Measurements from ENCODE around the gene NTM.
"Not testable (repeated sequence)": the region's sequence is repeated elsewhere in the genome, so short reads cannot be mapped to it uniquely, and the experiment has no call there.

The NTM gene

GRCh38 chr11:131488238-131488637 lies 117.8 kb downstream of the NTM start:
- no peak for TF ChIP-seq CTCF (IDR thresholded peaks at IDR 0.05; ENCODE audit: low read depth, low read length)
- no peaks in the 10 kb centered on the region for H3K9me3 ChIP-seq (ENCODE audit: severe bottlenecking)
- no peak for DNase-seq
- H3K4me3 ChIP-seq (ENCODE audit: low read depth, low read length) = no peak overlapping the region
- H3K27ac ChIP-seq = no peak overlapping the region
- no peaks in the 10 kb centered on the region for H3K36me3 ChIP-seq
- H3K27me3 ChIP-seq (ENCODE audit: insufficient read depth, low read depth, severe bottlenecking) = no peaks in the 10 kb centered on the region

GRCh38 chr11:131491503-131491902 lies 121.1 kb downstream of the NTM start:
- no peaks in the 10 kb centered on the region for H3K27me3 ChIP-seq (ENCODE audit: insufficient read depth, low read depth, severe bottlenecking)
- no peak for TF ChIP-seq CTCF (IDR thresholded peaks at IDR 0.05; ENCODE audit: low read depth, low read length)
- H3K9me3 ChIP-seq (ENCODE audit: severe bottlenecking) = no peaks in the 10 kb centered on the region
- no peak overlapping the region for H3K27ac ChIP-seq
- no peaks in the 10 kb centered on the region for H3K36me3 ChIP-seq
- H3K4me3 ChIP-seq (ENCODE audit: low read depth, low read length) = no peak overlapping the region
- DNase-seq = no peak

GRCh38 chr11:131495423-131495822 lies 125.0 kb downstream of the NTM start:
- Histone ChIP-seq H3K27ac (no peak overlapping the region), H3K36me3 (no peaks in the 10 kb centered on the region), H3K4me3 (ENCODE audit: low read depth, low read length) (no peak overlapping the region), H3K9me3 (ENCODE audit: severe bottlenecking) (no peaks in the 10 kb centered on the region), H3K27me3 (ENCODE audit: insufficient read depth, low read depth, severe bottlenecking) (no peaks in the 10 kb centered on the region)
- DNase-seq = no peak
- no peak for TF ChIP-seq CTCF (IDR thresholded peaks at IDR 0.05; ENCODE audit: low read depth, low read length)

- H3K4me3 ChIP-seq (ENCODE audit: low read depth, low read length); H3K36me3 ChIP-seq; H3K27ac ChIP-seq; H3K27me3 ChIP-seq (ENCODE audit: insufficient read depth, low read depth, severe bottlenecking); DNase-seq; H3K9me3 ChIP-seq (ENCODE audit: severe bottlenecking): not testable (repeated sequence)
Observed at GRCh38 chr11:131497686-131498085, 127.3 kb downstream of the NTM start.

GRCh38 chr11:131498631-131499160 lies 128.3 kb downstream of the NTM start:
- DNase-seq = no peak
- H3K4me3 ChIP-seq (ENCODE audit: low read depth, low read length) = no peak overlapping the region
- no peak for TF ChIP-seq CTCF (IDR thresholded peaks at IDR 0.05; ENCODE audit: low read depth, low read length)
- H3K9me3 ChIP-seq (ENCODE audit: severe bottlenecking) = no peaks in the 10 kb centered on the region
- H3K36me3 ChIP-seq = no peaks in the 10 kb centered on the region
- H3K27ac ChIP-seq = no peak overlapping the region
- H3K27me3 ChIP-seq (ENCODE audit: insufficient read depth, low read depth, severe bottlenecking) = no peaks in the 10 kb centered on the region

- H3K9me3 ChIP-seq (ENCODE audit: severe bottlenecking) = no peaks in the 10 kb centered on the region
- no peak for TF ChIP-seq CTCF (IDR thresholded peaks at IDR 0.05; ENCODE audit: low read depth, low read length)
- H3K27ac ChIP-seq = no peak overlapping the region
- H3K27me3 ChIP-seq (ENCODE audit: insufficient read depth, low read depth, severe bottlenecking) = no peaks in the 10 kb centered on the region
- no peak overlapping the region for H3K4me3 ChIP-seq (ENCODE audit: low read depth, low read length)
- DNase-seq = no peak
- no peaks in the 10 kb centered on the region for H3K36me3 ChIP-seq
Observed at GRCh38 chr11:131499199-131499598, 128.8 kb downstream of the NTM start.

Data from WERI-Rb-1 (cell line).